ENCODE results near the gene DPPA5. TPM values are rescaled to one million over a fixed set of nuclear protein-coding genes. Genes with fewer than 3 reads are reported as not detected.
A peak's percentile ranks its signal among the peaks of the same experiment; 100 is the strongest.
"Not testable (repeated sequence)": the region's sequence is repeated elsewhere in the genome, so short reads cannot be mapped to it uniquely, and the experiment has no call there.

DPPA5 gene
- total RNA-seq, 1 donor from 2014 or later = not detected

- H3K4me1 Mint-ChIP-seq (ENCODE audit: low read depth) = peaks cover 26% of the 10 kb centered on the region
- peak overlapping the region; percentile 79 for H3K27ac Mint-ChIP-seq
- peaks cover 38% of the 10 kb centered on the region for H3K27me3 Mint-ChIP-seq (ENCODE audit: low read depth)
- peak; percentile 52 for DNase-seq (ENCODE audit: low spot score)
- peaks cover 14% of the 10 kb centered on the region for H3K36me3 Mint-ChIP-seq (ENCODE audit: low read depth)
- H3K9me3 Mint-ChIP-seq = peaks cover 6% of the 10 kb centered on the region
- intact Hi-C loops (cut with micrococcal nuclease) = loop anchor here (2.0 kb wide), 1 partner anchor 47 kb away; the partner anchor contains the start of gene KHDC1
- peak overlapping the region; percentile 95 for H3K4me3 Mint-ChIP-seq (ENCODE audit: low read depth)
Measured at GRCh38 chr6:73309785-73310502, 44.1 kb downstream of the DPPA5 start.

- H3K9me3 Mint-ChIP-seq = peaks cover 6% of the 10 kb centered on the region
- intact Hi-C loops (cut with micrococcal nuclease) = no loop called here
- peaks cover 14% of the 10 kb centered on the region for H3K36me3 Mint-ChIP-seq (ENCODE audit: low read depth)
- no peak for DNase-seq (ENCODE audit: low spot score)
- H3K27me3 Mint-ChIP-seq (ENCODE audit: low read depth) = peaks cover 35% of the 10 kb centered on the region
- peak overlapping the region; percentile 95 for H3K4me3 Mint-ChIP-seq (ENCODE audit: low read depth)
- H3K27ac Mint-ChIP-seq = peak overlapping the region; percentile 79
- H3K4me1 Mint-ChIP-seq (ENCODE audit: low read depth) = peaks cover 26% of the 10 kb centered on the region
Measured at GRCh38 chr6:73309535-73309784, 44.6 kb downstream of the DPPA5 start.

- H3K27ac Mint-ChIP-seq = peak overlapping the region; percentile 79
- H3K27me3 Mint-ChIP-seq (ENCODE audit: low read depth) = peaks cover 32% of the 10 kb centered on the region
- H3K4me1 Mint-ChIP-seq (ENCODE audit: low read depth) = peaks cover 26% of the 10 kb centered on the region
- peaks cover 14% of the 10 kb centered on the region for H3K36me3 Mint-ChIP-seq (ENCODE audit: low read depth)
- H3K4me3 Mint-ChIP-seq (ENCODE audit: low read depth) = peak overlapping the region; percentile 95
- H3K9me3 Mint-ChIP-seq = peaks cover 6% of the 10 kb centered on the region
- intact Hi-C loops (cut with micrococcal nuclease) = no loop called here
- no peak for DNase-seq (ENCODE audit: low spot score)
Measured at GRCh38 chr6:73308712-73309534, 45.2 kb downstream of the DPPA5 start.

GRCh38 chr6:73303773-73304172 lies 50.3 kb downstream of the DPPA5 start:
- H3K4me3 Mint-ChIP-seq (ENCODE audit: low read depth); H3K27me3 Mint-ChIP-seq (ENCODE audit: low read depth); H3K9me3 Mint-ChIP-seq; DNase-seq (ENCODE audit: low spot score); intact Hi-C loops (cut with micrococcal nuclease); H3K27ac Mint-ChIP-seq: not testable (repeated sequence)
- peaks cover 22% of the 10 kb centered on the region for H3K36me3 Mint-ChIP-seq (ENCODE audit: low read depth)
- H3K4me1 Mint-ChIP-seq (ENCODE audit: low read depth) = peaks cover 14% of the 10 kb centered on the region

Other genes starting within 250 kb of the DPPA5 start
- gene KHDC1L, start 128.8 kb downstream of the DPPA5 start, total RNA-seq = 0.32 TPM in 1 of 2 replicates, not detected in the other
- 6.7 and 7.1 TPM in 2 replicates for gene KHDC1, start 91.1 kb downstream of the DPPA5 start, total RNA-seq
- gene KHDC3L, start 8.4 kb upstream of the DPPA5 start, total RNA-seq = not detected in 2 replicates
- gene OOEP, start 15.6 kb upstream of the DPPA5 start, total RNA-seq = 0.46 TPM in 1 of 2 replicates, not detected in the other
- 0.28 and 0.52 TPM in 2 replicates for gene DDX43, start 40.6 kb upstream of the DPPA5 start, total RNA-seq
- gene CGAS, start 98.0 kb upstream of the DPPA5 start, total RNA-seq = 42.7 and 46.7 TPM in 2 replicates
- gene MTO1, start 107.5 kb upstream of the DPPA5 start, total RNA-seq = 27.9 and 32.1 TPM in 2 replicates
- gene EEF1A1, start 166.8 kb upstream of the DPPA5 start, total RNA-seq = 11,266 and 11,402 TPM in 2 replicates